DND-41 (cell line): ENCODE results near the gene CCL17.

Experiments used
- EZH2 ChIP-seq: IDR thresholded peaks from 3 replicates; pipeline ENCODE4 v1.6.1; 2012; ENCODE audit warnings: borderline replicate concordance, low read depth, mild to moderate bottlenecking, moderate library complexity, low read length, inconsistent platforms; ENCODE audit not compliant: severe bottlenecking
- TF ChIP-seq, protein P1 (sequence below): IDR thresholded peaks from 2 replicates; pipeline ENCODE4 v1.5.1; 2012; ENCODE audit warnings: borderline replicate concordance, low read length, moderate library complexity, mild to moderate bottlenecking; ENCODE audit not compliant: poor library complexity, severe bottlenecking; ENCODE audit errors: extremely low read depth

- TF ChIP-seq, protein P1, sequence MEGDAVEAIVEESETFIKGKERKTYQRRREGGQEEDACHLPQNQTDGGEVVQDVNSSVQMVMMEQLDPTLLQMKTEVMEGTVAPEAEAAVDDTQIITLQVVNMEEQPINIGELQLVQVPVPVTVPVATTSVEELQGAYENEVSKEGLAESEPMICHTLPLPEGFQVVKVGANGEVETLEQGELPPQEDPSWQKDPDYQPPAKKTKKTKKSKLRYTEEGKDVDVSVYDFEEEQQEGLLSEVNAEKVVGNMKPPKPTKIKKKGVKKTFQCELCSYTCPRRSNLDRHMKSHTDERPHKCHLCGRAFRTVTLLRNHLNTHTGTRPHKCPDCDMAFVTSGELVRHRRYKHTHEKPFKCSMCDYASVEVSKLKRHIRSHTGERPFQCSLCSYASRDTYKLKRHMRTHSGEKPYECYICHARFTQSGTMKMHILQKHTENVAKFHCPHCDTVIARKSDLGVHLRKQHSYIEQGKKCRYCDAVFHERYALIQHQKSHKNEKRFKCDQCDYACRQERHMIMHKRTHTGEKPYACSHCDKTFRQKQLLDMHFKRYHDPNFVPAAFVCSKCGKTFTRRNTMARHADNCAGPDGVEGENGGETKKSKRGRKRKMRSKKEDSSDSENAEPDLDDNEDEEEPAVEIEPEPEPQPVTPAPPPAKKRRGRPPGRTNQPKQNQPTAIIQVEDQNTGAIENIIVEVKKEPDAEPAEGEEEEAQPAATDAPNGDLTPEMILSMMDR = no peak
- TF ChIP-seq EZH2 = no peak
These were observed 16.0 kb upstream of the CCL17 start for GRCh38 chr16:57388359-57389086.
